GM19035 (cell line): Measurements from ENCODE around the gene ZNF805.
"Not testable (repeated sequence)": the region's sequence is repeated elsewhere in the genome, so short reads cannot be mapped to it uniquely, and the experiment has no call there.

Source experiments
- ATAC-seq: cut with Tn5 transposase; IDR thresholded peaks from one replicate; pipeline ENCODE4 v1.9.1; 2021; ENCODE audit not compliant: unreplicated experiment

The ZNF805 gene

GRCh38 chr19:57267291-57267690 lies 26.9 kb downstream of the ZNF805 start:
- no peak for ATAC-seq

DNA sequence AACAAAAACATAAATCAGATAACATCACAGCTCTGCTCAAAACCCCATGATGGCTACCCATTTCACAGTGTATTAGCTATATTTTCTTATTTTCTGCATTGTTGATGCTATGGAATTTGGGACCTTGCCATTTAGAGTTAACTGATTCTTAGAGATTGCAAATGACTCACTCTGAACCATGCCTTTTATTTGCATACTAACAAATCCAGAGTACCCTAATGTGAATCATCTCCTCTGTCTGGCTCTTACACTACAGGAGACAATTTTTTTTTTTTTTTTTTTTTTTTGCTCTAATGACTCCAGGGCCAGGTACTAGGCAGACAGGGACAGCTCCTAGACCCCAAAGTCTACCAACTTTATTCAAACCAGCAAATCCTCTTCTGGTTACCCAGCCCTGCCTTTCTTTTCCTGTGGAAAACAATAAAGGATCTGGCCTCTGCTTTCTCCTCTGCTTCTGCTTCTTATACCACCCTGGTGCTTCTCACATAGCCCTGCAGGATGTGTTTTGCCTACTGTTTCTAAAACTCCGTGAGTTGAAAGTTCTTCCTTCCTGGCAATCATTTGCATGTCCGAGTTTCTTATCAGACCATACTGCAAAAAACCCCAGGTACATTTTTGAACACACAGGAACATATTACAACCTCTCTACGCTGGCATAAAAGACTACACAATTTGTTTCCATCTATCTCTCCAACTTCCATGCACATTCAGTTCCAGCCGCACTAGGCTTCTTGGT lies 29.3 kb downstream of the ZNF805 start:
- peak; percentile 46 for ATAC-seq

GRCh38 chr19:57271280-57271679 lies 30.8 kb downstream of the ZNF805 start:
- ATAC-seq, result no peak

DNA sequence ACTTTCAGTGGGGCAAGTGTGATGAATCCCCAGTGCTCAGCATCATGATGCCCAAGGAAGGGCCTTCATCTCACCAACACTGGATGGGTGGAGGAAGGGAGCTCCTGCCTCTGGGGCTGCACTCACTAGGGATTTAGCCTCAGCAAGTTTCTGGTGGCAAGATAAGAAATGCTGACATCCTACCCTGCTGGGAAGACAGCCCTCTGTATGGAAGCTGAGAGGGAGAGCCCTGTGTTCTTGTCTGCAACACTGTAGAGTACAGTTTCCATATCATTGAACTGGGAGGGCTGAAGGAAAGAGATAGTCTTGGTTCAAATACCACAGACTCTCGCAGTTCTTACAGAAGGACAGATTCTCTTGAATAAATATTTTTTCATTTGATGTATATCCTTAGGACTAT lies 32.6 kb downstream of the ZNF805 start:
- ATAC-seq, result no peak

DNA sequence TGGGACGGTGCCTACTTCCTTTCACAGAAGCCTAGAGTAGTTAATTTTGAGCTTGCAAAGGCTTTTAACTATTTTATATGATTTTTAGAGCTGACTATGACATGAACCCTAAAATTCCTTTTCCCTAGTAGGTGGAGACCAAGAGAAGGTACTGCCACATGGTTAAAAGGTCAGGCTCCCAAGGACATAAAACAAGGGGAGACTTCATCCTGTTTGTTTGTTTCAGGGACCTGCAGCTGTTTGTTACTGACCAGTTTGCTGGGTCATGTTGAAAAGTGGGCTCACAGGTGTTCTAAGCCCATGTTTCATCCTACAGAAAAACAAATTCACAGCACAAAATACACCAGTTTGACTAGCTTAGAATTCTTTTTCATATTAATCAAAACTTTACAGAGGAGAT lies 36.0 kb downstream of the ZNF805 start:
- ATAC-seq, result no peak

- ATAC-seq, result not testable (repeated sequence)
These were observed 38.0 kb downstream of the ZNF805 start for GRCh38 chr19:57278481-57278880.

DNA sequence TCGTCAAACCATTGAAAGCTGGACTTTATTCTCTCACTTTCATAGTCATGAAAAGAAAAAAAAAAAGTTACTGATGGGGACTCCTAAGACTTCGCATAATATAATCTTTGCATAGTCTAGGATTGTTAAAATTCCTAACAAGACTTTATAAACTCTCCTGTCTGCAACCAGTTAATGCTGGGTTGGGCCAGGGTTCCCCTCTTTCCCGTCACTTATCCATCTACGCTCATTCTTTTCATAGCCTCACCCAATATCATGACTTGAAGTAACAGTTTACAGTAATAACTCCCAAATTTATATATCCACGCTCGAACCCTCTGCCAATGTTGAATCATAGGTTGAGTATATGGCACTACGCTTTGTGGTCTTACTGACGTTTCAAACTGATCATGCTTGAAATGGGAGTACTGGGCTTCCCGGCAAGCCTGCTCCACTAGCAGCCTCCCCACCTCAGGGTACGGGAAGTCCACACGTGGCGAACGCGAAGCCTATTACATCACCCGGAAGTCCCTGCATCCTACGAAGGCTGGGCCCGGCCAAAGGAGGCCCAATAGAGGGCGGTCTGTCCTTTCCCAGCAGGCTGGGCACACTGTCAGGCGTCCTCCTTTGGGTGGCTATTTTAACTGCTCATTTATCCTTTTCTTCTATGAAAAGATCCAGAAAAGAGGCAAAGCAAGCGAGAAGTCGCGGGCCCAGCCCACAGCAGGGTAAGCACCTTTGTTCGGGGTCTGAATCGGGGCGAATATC lies 39.2 kb downstream of the ZNF805 start:
- ATAC-seq, result peak; percentile 68

DNA sequence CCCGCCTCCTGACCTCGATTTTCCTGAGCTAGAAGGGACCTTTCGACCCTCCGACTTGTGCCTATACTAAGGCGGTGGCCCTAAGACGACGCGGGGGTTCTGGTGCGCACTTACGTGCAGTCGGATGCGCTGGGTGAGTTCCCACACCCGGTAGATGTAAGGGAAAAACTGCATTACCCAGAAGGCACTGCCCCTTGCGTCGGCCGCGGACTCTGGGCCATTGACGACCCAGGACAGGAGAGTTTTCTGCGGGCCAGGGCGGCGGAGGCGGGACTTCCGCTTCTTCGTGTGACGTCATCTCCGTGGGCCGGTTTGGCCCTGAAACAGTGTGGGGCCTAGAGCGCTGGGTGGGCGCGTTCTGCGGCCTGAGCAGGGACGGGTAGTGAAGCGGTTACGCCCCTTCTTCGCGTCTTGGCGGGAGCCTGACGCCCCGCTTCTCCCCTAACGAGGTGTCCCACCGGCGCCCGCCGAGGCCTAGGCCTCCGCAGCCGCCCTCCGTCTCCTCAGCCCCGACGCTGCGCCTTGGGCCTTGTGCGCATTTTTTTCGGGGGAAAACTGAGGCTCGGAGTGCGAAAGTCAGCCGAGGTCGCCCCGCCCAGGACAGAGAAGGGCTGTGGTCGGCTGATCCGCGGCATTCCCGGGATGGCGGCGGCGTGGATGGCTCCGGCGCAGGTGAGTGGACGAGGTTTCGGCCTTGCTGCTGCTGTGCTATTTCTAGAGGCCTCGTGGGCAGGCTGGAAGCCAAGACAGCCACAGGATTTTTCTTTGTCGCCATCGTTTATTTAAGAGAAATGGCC lies 39.9 kb downstream of the ZNF805 start, which contains the start of gene ZNF460:
TSS of gene ZNF460 (plus strand) at position 321 of the 797 bp plus-strand sequence. CDS start at position 643, 322 bp downstream.
- ATAC-seq, result peak; percentile 69

DNA sequence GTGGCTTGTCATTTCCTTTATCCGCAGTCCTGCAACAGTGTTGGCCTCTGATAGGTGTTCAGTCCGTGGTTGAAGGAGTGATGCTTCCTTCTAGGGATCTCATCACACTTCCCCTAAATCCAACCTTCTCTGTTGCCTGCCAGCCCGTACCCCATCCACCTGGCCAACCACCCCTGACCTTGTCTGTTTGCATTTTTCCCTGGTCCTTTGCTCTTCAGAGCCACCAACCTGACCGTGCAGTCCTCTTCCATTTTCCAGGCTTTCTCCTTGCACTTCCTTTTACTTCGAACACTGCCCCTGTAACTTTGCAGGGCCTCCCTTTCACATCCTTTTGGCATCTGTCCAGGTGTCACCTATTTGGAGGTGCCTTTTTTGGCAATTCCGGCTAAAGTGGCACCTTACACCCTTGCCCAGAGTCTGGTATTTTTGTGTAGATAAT lies 40.5 kb downstream of the ZNF805 start:
- ATAC-seq, result no peak

DNA sequence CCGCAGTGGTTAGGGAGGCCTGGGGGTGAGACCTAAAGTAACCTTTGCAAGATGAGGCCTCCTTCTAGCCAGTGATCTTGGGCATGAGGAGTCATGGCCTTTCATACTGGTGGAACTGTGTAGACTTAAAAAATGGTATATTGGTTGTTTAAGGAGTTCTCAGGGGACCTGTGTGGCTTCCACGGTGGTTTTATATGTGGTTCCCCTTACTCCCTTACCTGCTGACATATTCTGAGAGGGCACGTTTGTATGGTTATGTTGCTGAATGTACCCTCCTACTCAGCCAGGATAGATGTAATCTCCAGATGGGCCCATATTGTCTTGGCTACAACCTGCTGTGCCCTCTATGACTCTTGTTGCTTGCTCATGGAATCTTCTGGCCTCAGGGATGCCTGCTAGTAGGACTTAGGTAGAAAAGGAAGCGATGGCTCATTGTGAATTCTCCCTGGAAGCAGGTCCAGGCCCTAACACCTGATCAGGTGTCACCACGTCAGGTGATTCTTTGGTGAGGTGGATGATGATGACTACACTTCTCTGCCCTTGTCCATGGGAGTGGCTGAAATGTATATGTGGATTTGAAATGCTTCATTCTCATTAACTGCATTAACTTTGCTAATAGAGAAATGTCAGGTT lies 41.7 kb downstream of the ZNF805 start:
- no peak for ATAC-seq

DNA sequence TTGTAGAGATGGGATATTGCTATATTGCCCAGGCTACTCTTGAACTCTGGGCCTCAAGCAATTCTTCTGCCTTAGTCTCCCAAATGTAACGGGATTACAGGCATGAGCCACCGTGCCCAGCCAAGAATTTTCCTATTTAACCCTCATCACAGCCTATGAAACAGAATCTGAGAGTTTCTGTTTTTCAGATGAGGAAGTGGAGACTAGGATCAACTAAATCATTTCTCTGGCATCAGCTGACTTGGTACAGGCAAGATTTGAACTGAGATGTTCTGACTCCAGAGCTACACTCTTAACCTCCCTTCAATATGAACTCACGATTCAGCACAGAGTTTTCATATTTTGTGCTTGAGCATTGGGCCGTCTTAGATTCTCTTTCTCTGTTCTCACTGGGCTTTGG lies 47.9 kb downstream of the ZNF805 start:
- no peak for ATAC-seq

- ATAC-seq, result no peak
These were observed 50.5 kb downstream of the ZNF805 start for GRCh38 chr19:57290970-57291369.

DNA sequence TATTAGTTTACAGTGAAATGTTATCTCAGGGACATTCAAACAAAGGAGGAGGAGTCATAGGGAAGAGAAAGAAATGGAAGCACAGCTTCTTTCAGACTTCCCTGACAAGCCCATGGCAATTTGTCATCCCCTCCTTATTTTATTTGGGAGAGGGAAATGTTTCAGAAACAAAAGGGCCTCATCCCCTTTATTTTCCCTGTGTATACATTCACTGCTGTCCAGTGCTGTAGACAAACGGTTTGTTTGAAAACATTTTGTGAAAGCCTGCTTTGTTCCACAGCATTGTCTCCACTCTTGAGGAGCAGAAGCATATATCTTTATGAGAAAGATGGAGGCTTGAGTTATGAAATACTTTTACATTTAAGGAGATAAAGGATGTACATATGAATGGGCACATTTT lies 52.1 kb downstream of the ZNF805 start:
- no peak for ATAC-seq

GRCh38 chr19:57293719-57294118 lies 53.3 kb downstream of the ZNF805 start:
- ATAC-seq, result no peak

- ATAC-seq, result no peak
These were observed 61.6 kb downstream of the ZNF805 start for GRCh38 chr19:57302020-57302465.

DNA sequence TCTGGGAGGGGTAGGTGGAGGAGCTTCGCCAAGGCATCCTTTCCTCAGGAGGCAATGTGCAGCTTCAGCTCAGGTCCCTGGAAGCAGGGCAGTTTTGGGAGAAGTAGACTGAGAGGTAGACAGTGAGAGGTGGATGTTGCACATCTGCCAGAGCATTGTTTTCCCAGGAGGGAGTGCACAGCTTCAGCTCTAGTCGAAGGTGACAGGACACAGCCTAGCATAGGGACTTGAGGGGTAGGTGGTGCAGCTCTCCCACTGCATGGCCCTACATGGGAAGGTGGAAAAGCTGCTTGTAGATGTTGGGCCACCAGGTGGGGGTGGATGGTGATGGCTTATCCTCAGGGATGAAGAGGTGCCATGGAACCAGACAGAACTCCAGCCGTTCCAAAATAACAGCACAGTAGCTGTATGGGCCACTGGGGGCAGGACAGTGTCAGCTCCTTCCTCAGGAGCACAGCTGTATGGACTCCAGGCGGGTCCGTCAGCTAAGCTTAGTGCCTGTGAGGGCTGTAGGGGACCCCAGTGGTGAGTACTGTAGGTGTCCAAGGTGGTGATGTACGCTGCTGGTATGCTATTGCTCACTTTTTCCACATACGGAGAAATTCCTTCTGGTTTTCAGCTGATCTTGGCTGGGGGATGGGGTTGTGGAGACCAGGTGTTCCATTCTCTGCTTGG lies 62.4 kb downstream of the ZNF805 start:
- no peak for ATAC-seq
